ENCODE results near the gene OR10H1.
"Not testable (repeated sequence)": the region's sequence is repeated elsewhere in the genome, so short reads cannot be mapped to it uniquely, and the experiment has no call there.

GRCh38 chr19:15782896-15783295, 32.6 kb downstream of the OR10H1 start:
- not testable (repeated sequence) for TF ChIP-seq CTCF (IDR thresholded peaks at IDR 0.05; ENCODE audit: insufficient read depth, low read length); POLR2AphosphoS5 (IDR thresholded peaks at IDR 0.05; ENCODE audit: low read depth)
- TF ChIP-seq, protein P1, sequence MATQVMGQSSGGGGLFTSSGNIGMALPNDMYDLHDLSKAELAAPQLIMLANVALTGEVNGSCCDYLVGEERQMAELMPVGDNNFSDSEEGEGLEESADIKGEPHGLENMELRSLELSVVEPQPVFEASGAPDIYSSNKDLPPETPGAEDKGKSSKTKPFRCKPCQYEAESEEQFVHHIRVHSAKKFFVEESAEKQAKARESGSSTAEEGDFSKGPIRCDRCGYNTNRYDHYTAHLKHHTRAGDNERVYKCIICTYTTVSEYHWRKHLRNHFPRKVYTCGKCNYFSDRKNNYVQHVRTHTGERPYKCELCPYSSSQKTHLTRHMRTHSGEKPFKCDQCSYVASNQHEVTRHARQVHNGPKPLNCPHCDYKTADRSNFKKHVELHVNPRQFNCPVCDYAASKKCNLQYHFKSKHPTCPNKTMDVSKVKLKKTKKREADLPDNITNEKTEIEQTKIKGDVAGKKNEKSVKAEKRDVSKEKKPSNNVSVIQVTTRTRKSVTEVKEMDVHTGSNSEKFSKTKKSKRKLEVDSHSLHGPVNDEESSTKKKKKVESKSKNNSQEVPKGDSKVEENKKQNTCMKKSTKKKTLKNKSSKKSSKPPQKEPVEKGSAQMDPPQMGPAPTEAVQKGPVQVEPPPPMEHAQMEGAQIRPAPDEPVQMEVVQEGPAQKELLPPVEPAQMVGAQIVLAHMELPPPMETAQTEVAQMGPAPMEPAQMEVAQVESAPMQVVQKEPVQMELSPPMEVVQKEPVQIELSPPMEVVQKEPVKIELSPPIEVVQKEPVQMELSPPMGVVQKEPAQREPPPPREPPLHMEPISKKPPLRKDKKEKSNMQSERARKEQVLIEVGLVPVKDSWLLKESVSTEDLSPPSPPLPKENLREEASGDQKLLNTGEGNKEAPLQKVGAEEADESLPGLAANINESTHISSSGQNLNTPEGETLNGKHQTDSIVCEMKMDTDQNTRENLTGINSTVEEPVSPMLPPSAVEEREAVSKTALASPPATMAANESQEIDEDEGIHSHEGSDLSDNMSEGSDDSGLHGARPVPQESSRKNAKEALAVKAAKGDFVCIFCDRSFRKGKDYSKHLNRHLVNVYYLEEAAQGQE (IDR thresholded peaks at IDR 0.05; ENCODE audit: insufficient replicate concordance, low read depth) = not testable (repeated sequence)

All from HL-60 (cell line).